Activated naive CD4-positive, alpha-beta T cell treated with anti-CD3 and anti-CD28 coated beads for 36 hours (primary cell): Measurements from ENCODE around the gene LTBP2. TPM values are rescaled to one million over a fixed set of nuclear protein-coding genes. Genes with fewer than 3 reads are reported as not detected.
A peak's percentile ranks its signal among the peaks of the same experiment; 100 is the strongest.
"Not testable (repeated sequence)": the region's sequence is repeated elsewhere in the genome, so short reads cannot be mapped to it uniquely, and the experiment has no call there.

Experiments used
- CTCF ChIA-PET: fragments of 350-600 bp; sonication (Branson Sonifier 250); formaldehyde crosslinking; loops from one replicate; lab custom pipeline; 2021; ENCODE audit warnings: antibody characterized with exemption; lab: Charles Lee
- DNase-seq: peaks from one replicate; pipeline ENCODE4 v3.0.0-alpha.2; 2020
- H3K27ac Mint-ChIP-seq: one replicate; pipeline ENCODE4 v1.8.0; 2021; ENCODE audit warnings: mild to moderate bottlenecking, mixed read lengths
- H3K27me3 Mint-ChIP-seq: one replicate; pipeline ENCODE4 v1.8.0; 2021; ENCODE audit warnings: low read depth, mixed read lengths
- H3K36me3 Mint-ChIP-seq: one replicate; pipeline ENCODE4 v1.8.0; 2021; ENCODE audit warnings: low read depth, mixed read lengths
- H3K4me1 Mint-ChIP-seq: one replicate; pipeline ENCODE4 v1.8.0; 2021; ENCODE audit warnings: low read depth, mixed read lengths
- H3K4me3 Mint-ChIP-seq: one replicate; pipeline ENCODE4 v1.8.0; 2021; ENCODE audit warnings: mild to moderate bottlenecking, moderate library complexity, mixed read lengths
- H3K9me3 Mint-ChIP-seq: one replicate; pipeline ENCODE4 v1.8.0; 2021; ENCODE audit warnings: mixed read lengths
- intact Hi-C: fragments of 100-400 bp; cut with micrococcal nuclease; formaldehyde crosslinking; loops from one replicate; pipeline ENCODE4 v1.15.1; 2023
- total RNA-seq, 2 experiments: library from RNA; stranded (reverse); gene quantifications; one replicate each; pipeline ENCODE4 v1.2.3, GENCODE V29; 2021

The LTBP2 gene
- total RNA-seq, 2 experiments from 2014 or later = 0.32 to 0.55 TPM

- intact Hi-C loops = no loop called here
- Mint-ChIP-seq H3K36me3 (no peaks in the 10 kb centered on the region), H3K4me1 (no peaks in the 10 kb centered on the region), H3K9me3 (no peaks in the 10 kb centered on the region), H3K27me3 (no peaks in the 10 kb centered on the region), H3K4me3 (no peak overlapping the region), H3K27ac (no peak overlapping the region)
- CTCF ChIA-PET = interaction anchor here (1.5 kb wide), 1 partner anchor 14 kb away, joined by 3 read pairs; no protein-coding TSS in a partner anchor
- DNase-seq = no peak
Observed at GRCh38 chr14:74465335-74465734, 146.7 kb downstream of the LTBP2 start.

GRCh38 chr14:74464785-74465184 is 147.3 kb downstream of the LTBP2 start:
- Mint-ChIP-seq H3K4me3 (no peak overlapping the region), H3K27ac (no peak overlapping the region), H3K27me3 (peaks cover 5% of the 10 kb centered on the region), H3K36me3 (no peaks in the 10 kb centered on the region), H3K4me1 (no peaks in the 10 kb centered on the region), H3K9me3 (no peaks in the 10 kb centered on the region)
- no peak for DNase-seq
- intact Hi-C loops = no loop called here
- CTCF ChIA-PET = no interaction called here

GRCh38 chr14:74463697-74464096 is 148.3 kb downstream of the LTBP2 start:
- no peaks in the 10 kb centered on the region for H3K4me1 Mint-ChIP-seq
- H3K9me3 Mint-ChIP-seq = no peaks in the 10 kb centered on the region
- H3K27me3 Mint-ChIP-seq = peaks cover 5% of the 10 kb centered on the region
- DNase-seq = no peak
- CTCF ChIA-PET = interaction anchor here (1.2 kb wide), 1 partner anchor 207 kb away, joined by 5 read pairs; no protein-coding TSS in a partner anchor
- H3K27ac Mint-ChIP-seq = no peak overlapping the region
- intact Hi-C loops = no loop called here
- no peak overlapping the region for H3K4me3 Mint-ChIP-seq
- no peaks in the 10 kb centered on the region for H3K36me3 Mint-ChIP-seq

GRCh38 chr14:74462993-74463392 is 149.0 kb downstream of the LTBP2 start:
- Mint-ChIP-seq H3K4me1 (no peaks in the 10 kb centered on the region), H3K9me3 (no peaks in the 10 kb centered on the region), H3K4me3 (no peak overlapping the region), H3K36me3 (no peaks in the 10 kb centered on the region), H3K27ac (no peak overlapping the region), H3K27me3 (peaks cover 5% of the 10 kb centered on the region)
- no peak for DNase-seq
- intact Hi-C loops = no loop called here
- CTCF ChIA-PET = no interaction called here

GRCh38 chr14:74459976-74460375 is 152.1 kb downstream of the LTBP2 start:
- CTCF ChIA-PET = no interaction called here
- Mint-ChIP-seq H3K27ac (no peak overlapping the region), H3K27me3 (peaks cover 5% of the 10 kb centered on the region), H3K4me3 (no peak overlapping the region), H3K9me3 (no peaks in the 10 kb centered on the region), H3K36me3 (no peaks in the 10 kb centered on the region), H3K4me1 (no peaks in the 10 kb centered on the region)
- intact Hi-C loops = no loop called here
- DNase-seq = no peak

- peak; percentile 51 for DNase-seq
- Mint-ChIP-seq H3K9me3 (peaks cover 2% of the 10 kb centered on the region), H3K27ac (no peak overlapping the region), H3K36me3 (no peaks in the 10 kb centered on the region), H3K4me1 (no peaks in the 10 kb centered on the region), H3K27me3 (peaks cover 5% of the 10 kb centered on the region), H3K4me3 (no peak overlapping the region)
- intact Hi-C loops = no loop called here
- CTCF ChIA-PET = interaction anchor here (0.8 kb wide), 1 partner anchor 9 kb away, joined by 3 read pairs; no protein-coding TSS in a partner anchor
Observed at GRCh38 chr14:74459289-74459946, 152.6 kb downstream of the LTBP2 start.

- peaks cover 5% of the 10 kb centered on the region for H3K27me3 Mint-ChIP-seq
- no peaks in the 10 kb centered on the region for H3K36me3 Mint-ChIP-seq
- no peak overlapping the region for H3K27ac Mint-ChIP-seq
- H3K9me3 Mint-ChIP-seq = peaks cover 2% of the 10 kb centered on the region
- no peaks in the 10 kb centered on the region for H3K4me1 Mint-ChIP-seq
- no peak for DNase-seq
- CTCF ChIA-PET = no interaction called here
- intact Hi-C loops = no loop called here
- H3K4me3 Mint-ChIP-seq = no peak overlapping the region
Observed at GRCh38 chr14:74457565-74457895, 154.5 kb downstream of the LTBP2 start.

- Mint-ChIP-seq H3K4me1 (no peaks in the 10 kb centered on the region), H3K36me3 (no peaks in the 10 kb centered on the region), H3K9me3 (peaks cover 2% of the 10 kb centered on the region), H3K4me3 (no peak overlapping the region), H3K27ac (no peak overlapping the region), H3K27me3 (peaks cover 5% of the 10 kb centered on the region)
- CTCF ChIA-PET = no interaction called here
- intact Hi-C loops = no loop called here
- no peak for DNase-seq
Observed at GRCh38 chr14:74456684-74457564, 155.1 kb downstream of the LTBP2 start.

GRCh38 chr14:74454397-74454796 is 157.6 kb downstream of the LTBP2 start:
- H3K4me3 Mint-ChIP-seq, intact Hi-C loops, H3K36me3 Mint-ChIP-seq, H3K27ac Mint-ChIP-seq, H3K27me3 Mint-ChIP-seq, DNase-seq, H3K9me3 Mint-ChIP-seq, H3K4me1 Mint-ChIP-seq: not testable (repeated sequence)
- CTCF ChIA-PET = interaction anchor here (1.3 kb wide), 1 partner anchor 73 kb away, joined by 4 read pairs; no protein-coding TSS in a partner anchor

Other genes starting within 250 kb of the LTBP2 start
- not detected for gene SYNDIG1L, start 186.0 kb downstream of the LTBP2 start, total RNA-seq
- 10 to 100 TPM; 36.3 to 38.0 TPM for gene NPC2, start 118.9 kb downstream of the LTBP2 start, total RNA-seq
- 10 to 100 TPM; 27.7 to 30.9 TPM for gene ISCA2, start 118.5 kb downstream of the LTBP2 start, total RNA-seq
- 10 to 100 TPM; 29.1 to 29.5 TPM for gene AREL1, start 100.8 kb upstream of the LTBP2 start, total RNA-seq
- 10 to 100 TPM; 83.8 to 87.5 TPM for gene FCF1, start 100.9 kb upstream of the LTBP2 start, total RNA-seq
- gene YLPM1, start 151.1 kb upstream of the LTBP2 start, total RNA-seq = 10 to 100 TPM; 46.5 to 47.0 TPM